ENCODE measurements around the gene BTLA.

The BTLA gene

GRCh38 chr3:112437146-112438022 lies 61.9 kb downstream of the BTLA start:
- Histone ChIP-seq H3K4me1 (ENCODE audit: low read length) (peaks cover 13% of the 10 kb centered on the region), H3K27me3 (replicated peaks; ENCODE audit: insufficient read depth, low read length) (no peaks in the 10 kb centered on the region), H3K27ac (ENCODE audit: low read length) (no peak overlapping the region), H3K9me2 (replicated peaks; ENCODE audit: insufficient read depth, low read length) (no peaks in the 10 kb centered on the region), H4K20me1 (ENCODE audit: insufficient read depth, low read length) (no peaks in the 10 kb centered on the region), H3K9ac (ENCODE audit: low read length) (no peak overlapping the region), H2AFZ (ENCODE audit: low read length) (peak overlapping the region; percentile 37), H3F3A (ENCODE audit: insufficient read depth, low read length) (no peaks in the 10 kb centered on the region), H3K79me2 (ENCODE audit: low read length) (no peaks in the 10 kb centered on the region), H3K4me3 (ENCODE audit: low read length) (no peak overlapping the region), H3K36me3 (replicated peaks; ENCODE audit: insufficient read depth, low read length) (no peaks in the 10 kb centered on the region), H3K4me2 (ENCODE audit: low read depth, low read length) (no peak overlapping the region), H3K9me3 (replicated peaks; ENCODE audit: insufficient read depth, low read length) (no peaks in the 10 kb centered on the region)
- no peak for TF ChIP-seq EZH2 (optimal IDR thresholded peaks at IDR 0.05; ENCODE audit: low read depth, low read length)
- peak; percentile 72 for TF ChIP-seq CTCF (IDR thresholded peaks at IDR 0.05; ENCODE audit: low read length)
- no peak for TF ChIP-seq EZH2phosphoT487 (IDR thresholded peaks at IDR 0.05; ENCODE audit: low read length)
- peak; percentile 69 for DNase-seq

GRCh38 chr3:112429960-112430359 lies 69.3 kb downstream of the BTLA start:
- no peaks in the 10 kb centered on the region for H3K79me2 ChIP-seq (ENCODE audit: low read length)
- H3K4me3 ChIP-seq (ENCODE audit: low read length): no peak overlapping the region
- no peaks in the 10 kb centered on the region for H3K9me3 ChIP-seq (replicated peaks; ENCODE audit: insufficient read depth, low read length)
- H3K36me3 ChIP-seq (replicated peaks; ENCODE audit: insufficient read depth, low read length): no peaks in the 10 kb centered on the region
- H3K4me2 ChIP-seq (ENCODE audit: low read depth, low read length): no peak overlapping the region
- H4K20me1 ChIP-seq (ENCODE audit: insufficient read depth, low read length): no peaks in the 10 kb centered on the region
- no peak overlapping the region for H2AFZ ChIP-seq (ENCODE audit: low read length)
- no peak for DNase-seq
- H3K9ac ChIP-seq (ENCODE audit: low read length): no peak overlapping the region
- no peaks in the 10 kb centered on the region for H3K9me2 ChIP-seq (replicated peaks; ENCODE audit: insufficient read depth, low read length)
- peaks cover 16% of the 10 kb centered on the region for H3K4me1 ChIP-seq (ENCODE audit: low read length)
- TF ChIP-seq CTCF (IDR thresholded peaks at IDR 0.05; ENCODE audit: low read length) (no peak), EZH2phosphoT487 (IDR thresholded peaks at IDR 0.05; ENCODE audit: low read length) (no peak), EZH2 (optimal IDR thresholded peaks at IDR 0.05; ENCODE audit: low read depth, low read length) (no peak)
- peaks cover 14% of the 10 kb centered on the region for H3F3A ChIP-seq (ENCODE audit: insufficient read depth, low read length)
- H3K27ac ChIP-seq (ENCODE audit: low read length): no peak overlapping the region
- H3K27me3 ChIP-seq (replicated peaks; ENCODE audit: insufficient read depth, low read length): no peaks in the 10 kb centered on the region

- TF ChIP-seq CTCF (IDR thresholded peaks at IDR 0.05; ENCODE audit: low read length) (no peak), EZH2 (optimal IDR thresholded peaks at IDR 0.05; ENCODE audit: low read depth, low read length) (no peak), EZH2phosphoT487 (IDR thresholded peaks at IDR 0.05; ENCODE audit: low read length) (no peak)
- peaks cover 32% of the 10 kb centered on the region for H3K4me1 ChIP-seq (ENCODE audit: low read length)
- no peaks in the 10 kb centered on the region for H4K20me1 ChIP-seq (ENCODE audit: insufficient read depth, low read length)
- no peaks in the 10 kb centered on the region for H3K36me3 ChIP-seq (replicated peaks; ENCODE audit: insufficient read depth, low read length)
- DNase-seq: no peak
- peaks cover 27% of the 10 kb centered on the region for H3F3A ChIP-seq (ENCODE audit: insufficient read depth, low read length)
- no peak overlapping the region for H3K27ac ChIP-seq (ENCODE audit: low read length)
- H3K9me3 ChIP-seq (replicated peaks; ENCODE audit: insufficient read depth, low read length): no peaks in the 10 kb centered on the region
- no peak overlapping the region for H2AFZ ChIP-seq (ENCODE audit: low read length)
- no peaks in the 10 kb centered on the region for H3K27me3 ChIP-seq (replicated peaks; ENCODE audit: insufficient read depth, low read length)
- no peaks in the 10 kb centered on the region for H3K9me2 ChIP-seq (replicated peaks; ENCODE audit: insufficient read depth, low read length)
- H3K4me2 ChIP-seq (ENCODE audit: low read depth, low read length): no peak overlapping the region
- H3K4me3 ChIP-seq (ENCODE audit: low read length): no peak overlapping the region
- H3K79me2 ChIP-seq (ENCODE audit: low read length): no peaks in the 10 kb centered on the region
- H3K9ac ChIP-seq (ENCODE audit: low read length): no peak overlapping the region
Measured at GRCh38 chr3:112427123-112427522, 72.1 kb downstream of the BTLA start.
